Amniotic epithelial cell (primary cell): ENCODE data around the gene GPRIN2.
A peak's percentile ranks its signal among the peaks of the same experiment; 100 is the strongest.
"Not testable (repeated sequence)": the region's sequence is repeated elsewhere in the genome, so short reads cannot be mapped to it uniquely, and the experiment has no call there.

ENCODE experiments used
- DNase-seq: peaks from one replicate; pipeline ENCODE4 v3.0.0-alpha.2; 2010; ENCODE audit warnings: low read depth

Gene GPRIN2

GRCh38 chr10:46556515-46557318 is at the start of gene GPRIN2:
GPRIN2 (minus strand) TSS chr10:46556658; CDS start chr10:46550736, 5,922 bp downstream.
- no peak for DNase-seq

- DNase-seq, result not testable (repeated sequence)
These were observed 44.1 kb upstream of the GPRIN2 start for GRCh38 chr10:46600516-46600915.

- DNase-seq, result not testable (repeated sequence)
These were observed 41.3 kb upstream of the GPRIN2 start for GRCh38 chr10:46597616-46598246.

GRCh38 chr10:46596570-46596969 is 40.1 kb upstream of the GPRIN2 start:
- DNase-seq, result not testable (repeated sequence)

- not testable (repeated sequence) for DNase-seq
These were observed 38.1 kb upstream of the GPRIN2 start for GRCh38 chr10:46594453-46595063.

GRCh38 chr10:46593307-46593706 is 36.8 kb upstream of the GPRIN2 start:
- not testable (repeated sequence) for DNase-seq

GRCh38 chr10:46591053-46591452 is 34.6 kb upstream of the GPRIN2 start:
- DNase-seq, result not testable (repeated sequence)

- not testable (repeated sequence) for DNase-seq
These were observed 33.1 kb upstream of the GPRIN2 start for GRCh38 chr10:46589589-46589988.

- DNase-seq, result not testable (repeated sequence)
These were observed 31.8 kb upstream of the GPRIN2 start for GRCh38 chr10:46588221-46588620.

- not testable (repeated sequence) for DNase-seq
These were observed 31.1 kb upstream of the GPRIN2 start for GRCh38 chr10:46587546-46587945.

GRCh38 chr10:46585246-46585645 is 28.8 kb upstream of the GPRIN2 start:
- DNase-seq, result not testable (repeated sequence)

GRCh38 chr10:46584196-46584595 is 27.7 kb upstream of the GPRIN2 start:
- DNase-seq, result not testable (repeated sequence)

- not testable (repeated sequence) for DNase-seq
These were observed 26.1 kb upstream of the GPRIN2 start for GRCh38 chr10:46582568-46582967.

GRCh38 chr10:46581997-46582396 is 25.5 kb upstream of the GPRIN2 start:
- DNase-seq, result not testable (repeated sequence)

GRCh38 chr10:46579378-46579777 is 22.9 kb upstream of the GPRIN2 start:
- not testable (repeated sequence) for DNase-seq

- not testable (repeated sequence) for DNase-seq
These were observed 22.2 kb upstream of the GPRIN2 start, which contains the start of gene SYT15 for GRCh38 chr10:46578474-46579178. SYT15 (plus strand) TSS chr10:46579128; CDS start chr10:46579169, 41 bp downstream.

- DNase-seq, result not testable (repeated sequence)
These were observed 21.4 kb upstream of the GPRIN2 start for GRCh38 chr10:46577624-46578473.

- DNase-seq, result not testable (repeated sequence)
These were observed 17.4 kb upstream of the GPRIN2 start for GRCh38 chr10:46573884-46574283.

- DNase-seq, result peak; percentile 40
These were observed 16.9 kb upstream of the GPRIN2 start for GRCh38 chr10:46573314-46573713.

- not testable (repeated sequence) for DNase-seq
These were observed 16.3 kb upstream of the GPRIN2 start for GRCh38 chr10:46572765-46573164.

GRCh38 chr10:46570655-46571054 is 14.2 kb upstream of the GPRIN2 start:
- not testable (repeated sequence) for DNase-seq
